Prostate gland (tissue), 2 donors: ENCODE results near the gene PID1. TPM values are rescaled to one million over a fixed set of nuclear protein-coding genes. Genes with fewer than 3 reads are reported as not detected.
A peak's percentile ranks its signal among the peaks of the same experiment; 100 is the strongest.

Experiments used
- DNase-seq: peaks from one replicate; pipeline ENCODE4 v3.0.0-alpha.2; 2019; ENCODE audit warnings: low spot score
- H3K27ac ChIP-seq, 2 donors: fragments of 200-600 bp; sonication (generic); 2 replicates each; pipeline ENCODE4 v1.5.1; 2017 to 2019
- H3K27me3 ChIP-seq: fragments of 200-600 bp; sonication (generic); replicated peaks from 2 replicates; pipeline ENCODE4 v1.5.1; 2019; ENCODE audit not compliant: insufficient read depth
- H3K36me3 ChIP-seq, 2 donors: fragments of 200-600 bp; sonication (generic); 1 replicate in 1 of 2; 2 replicates in 1 of 2; pipeline versions ENCODE4 v1.5.1 to v1.8.1; 2017 to 2019
- H3K4me1 ChIP-seq: fragments of 200-600 bp; sonication (generic); replicated peaks from 2 replicates; pipeline ENCODE4 v1.5.1; 2019
- H3K4me3 ChIP-seq, 2 donors: fragments of 200-600 bp; sonication (generic); 2 replicates each; pipeline ENCODE4 v1.5.1; 2017 to 2019
- H3K9me3 ChIP-seq: fragments of 200-600 bp; sonication (generic); 2 replicates; pipeline ENCODE4 v1.5.1; 2017
- CTCF ChIP-seq, 4 experiments: fragments of 200-600 bp in 2 of 4; fragments of 450-650 bp in 2 of 4; sonication (generic) in 2 of 4; IDR thresholded peaks; 1 replicate in 3 of 4; 2 replicates in 1 of 4; pipeline ENCODE4 v1.5.1; 2016 to 2019; ENCODE audit warnings: antibody characterized with exemption in 4 of 4, mild to moderate bottlenecking in 2 of 4, moderate library complexity in 2 of 4
- POLR2A ChIP-seq: fragments of 450-650 bp; IDR thresholded peaks from one replicate; pipeline ENCODE4 v1.6.1; 2016; ENCODE audit warnings: antibody characterized with exemption, mild to moderate bottlenecking
- POLR2AphosphoS5 ChIP-seq: sonication (generic); formaldehyde crosslinking; IDR thresholded peaks from one replicate; pipeline ENCODE4 v1.6.1; 2017; ENCODE audit warnings: antibody characterized with exemption
- WGBS: methylation state at CpG from one replicate; pipeline ENCODE4 v1.1.5; 2018; 5-methylcytosine and 5-hydroxymethylcytosine counted together
- intact Hi-C: fragments of 100-400 bp; cut with DNase I; formaldehyde crosslinking; loops from one replicate; pipeline ENCODE4 v1.14.2; 2022
- total RNA-seq, 2 donors: library from RNA; depleted of rRNA; stranded (reverse); fragments of >200 nt; gene quantifications; one replicate each; pipeline ENCODE4 v1.1.0, GENCODE V29; 2016

Gene PID1
- total RNA-seq, 2 donors from 2014 or later: 14.0 to 21.0 TPM

- H3K27me3 ChIP-seq: no peaks in the 10 kb centered on the region
- TF ChIP-seq POLR2AphosphoS5 (no peak), POLR2A (no peak), CTCF (IDR thresholded peaks at IDR 0.05) (no peak)
- WGBS: 80% methylated on average over 2 of the region's 2 CpGs
- no peak for DNase-seq
- H3K4me3 ChIP-seq: no peak overlapping the region
- H3K4me1 ChIP-seq: no peaks in the 10 kb centered on the region
- H3K9me3 ChIP-seq: no peaks in the 10 kb centered on the region
- intact Hi-C loops: loop anchor here (10.0 kb wide), 1 partner anchor 448 kb away; no protein-coding TSS in a partner anchor
- H3K27ac ChIP-seq: no peak overlapping the region
- no peaks in the 10 kb centered on the region for H3K36me3 ChIP-seq
Observed at GRCh38 chr2:229137066-229137465, 134.0 kb downstream of the PID1 start.

GRCh38 chr2:229133155-229133772, 137.8 kb downstream of the PID1 start:
- no peaks in the 10 kb centered on the region for H3K9me3 ChIP-seq
- H3K27me3 ChIP-seq: no peaks in the 10 kb centered on the region
- intact Hi-C loops: loop anchor here (5.0 to 10.0 kb wide), 2 partner anchors 139 to 452 kb away; partner anchors contain the start of gene PID1
- H3K27ac ChIP-seq: no peak overlapping the region
- no peak overlapping the region for H3K4me3 ChIP-seq
- WGBS: 53% methylated on average over 5 of the region's 5 CpGs
- H3K4me1 ChIP-seq: no peaks in the 10 kb centered on the region
- TF ChIP-seq POLR2AphosphoS5 (no peak), CTCF (IDR thresholded peaks at IDR 0.05) (peak; percentile 17 to 63 (median 39))
- no peaks in the 10 kb centered on the region for H3K36me3 ChIP-seq
- DNase-seq: peak; percentile 30

GRCh38 chr2:229132236-229132635, 138.9 kb downstream of the PID1 start:
- intact Hi-C loops: loop anchor here (5.0 to 10.0 kb wide), 2 partner anchors 140 to 453 kb away; partner anchors contain the start of gene PID1
- no peak overlapping the region for H3K4me3 ChIP-seq
- no peaks in the 10 kb centered on the region for H3K4me1 ChIP-seq
- DNase-seq: no peak
- no peaks in the 10 kb centered on the region for H3K36me3 ChIP-seq
- H3K9me3 ChIP-seq: no peaks in the 10 kb centered on the region
- H3K27ac ChIP-seq: no peak overlapping the region
- no peak for TF ChIP-seq POLR2A
- no peak for TF ChIP-seq CTCF (IDR thresholded peaks at IDR 0.05)
- no peak for TF ChIP-seq POLR2AphosphoS5
- H3K27me3 ChIP-seq: no peaks in the 10 kb centered on the region
- WGBS: 65% methylated on average over 6 of the region's 6 CpGs

- WGBS: 46% methylated on average over 6 of the region's 6 CpGs
- no peaks in the 10 kb centered on the region for H3K36me3 ChIP-seq
- intact Hi-C loops: loop anchor here (5.0 to 10.0 kb wide), 2 partner anchors 142 to 454 kb away; partner anchors contain the start of gene PID1
- no peak overlapping the region for H3K4me3 ChIP-seq
- no peaks in the 10 kb centered on the region for H3K9me3 ChIP-seq
- no peak overlapping the region for H3K27ac ChIP-seq
- no peaks in the 10 kb centered on the region for H3K27me3 ChIP-seq
- no peaks in the 10 kb centered on the region for H3K4me1 ChIP-seq
- no peak for TF ChIP-seq CTCF (IDR thresholded peaks at IDR 0.05)
- no peak for TF ChIP-seq POLR2AphosphoS5
- no peak for TF ChIP-seq POLR2A
- DNase-seq: no peak
Observed at GRCh38 chr2:229130522-229130921, 140.6 kb downstream of the PID1 start.
